ENCODE results near the gene HAND2. TPM values are rescaled to one million over a fixed set of nuclear protein-coding genes. Genes with fewer than 3 reads are reported as not detected.

HAND2 gene
- total RNA-seq, 1 donor from 2014 or later, result 40.3 TPM

DNA sequence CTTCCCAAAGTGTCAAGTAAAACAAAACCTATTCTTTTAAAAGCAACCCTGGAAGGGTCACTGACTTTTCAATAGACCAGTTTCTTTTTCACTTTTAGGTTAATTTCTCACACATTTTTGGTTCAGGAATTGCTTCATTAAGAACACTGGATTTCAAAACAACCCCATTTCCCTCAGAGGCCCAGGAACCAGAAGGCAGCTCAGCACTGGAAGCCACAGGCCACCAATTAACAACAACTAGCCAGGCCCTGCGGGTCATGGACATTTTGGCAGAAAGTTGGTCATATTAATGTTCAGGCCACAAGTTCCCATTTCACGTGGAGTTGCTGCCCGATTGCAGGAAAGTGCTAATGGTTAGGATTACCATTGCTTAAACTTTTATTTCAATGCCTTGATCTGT lies 39.8 kb downstream of the HAND2 start:
- Mint-ChIP-seq H3K9me3 (no peaks in the 10 kb centered on the region), H3K27ac (no peak overlapping the region), H3K4me1 (ENCODE audit: unreplicated experiment) (peaks cover 5% of the 10 kb centered on the region), H3K27me3 (peaks cover 25% of the 10 kb centered on the region), H3K36me3 (no peaks in the 10 kb centered on the region), H3K4me3 (no peak overlapping the region)
- TF ChIP-seq, protein P1, sequence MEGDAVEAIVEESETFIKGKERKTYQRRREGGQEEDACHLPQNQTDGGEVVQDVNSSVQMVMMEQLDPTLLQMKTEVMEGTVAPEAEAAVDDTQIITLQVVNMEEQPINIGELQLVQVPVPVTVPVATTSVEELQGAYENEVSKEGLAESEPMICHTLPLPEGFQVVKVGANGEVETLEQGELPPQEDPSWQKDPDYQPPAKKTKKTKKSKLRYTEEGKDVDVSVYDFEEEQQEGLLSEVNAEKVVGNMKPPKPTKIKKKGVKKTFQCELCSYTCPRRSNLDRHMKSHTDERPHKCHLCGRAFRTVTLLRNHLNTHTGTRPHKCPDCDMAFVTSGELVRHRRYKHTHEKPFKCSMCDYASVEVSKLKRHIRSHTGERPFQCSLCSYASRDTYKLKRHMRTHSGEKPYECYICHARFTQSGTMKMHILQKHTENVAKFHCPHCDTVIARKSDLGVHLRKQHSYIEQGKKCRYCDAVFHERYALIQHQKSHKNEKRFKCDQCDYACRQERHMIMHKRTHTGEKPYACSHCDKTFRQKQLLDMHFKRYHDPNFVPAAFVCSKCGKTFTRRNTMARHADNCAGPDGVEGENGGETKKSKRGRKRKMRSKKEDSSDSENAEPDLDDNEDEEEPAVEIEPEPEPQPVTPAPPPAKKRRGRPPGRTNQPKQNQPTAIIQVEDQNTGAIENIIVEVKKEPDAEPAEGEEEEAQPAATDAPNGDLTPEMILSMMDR (conservative IDR thresholded peaks at IDR 0.05), result no peak
- no peak for DNase-seq (ENCODE audit: extremely low spot score, unreplicated experiment)

DNA sequence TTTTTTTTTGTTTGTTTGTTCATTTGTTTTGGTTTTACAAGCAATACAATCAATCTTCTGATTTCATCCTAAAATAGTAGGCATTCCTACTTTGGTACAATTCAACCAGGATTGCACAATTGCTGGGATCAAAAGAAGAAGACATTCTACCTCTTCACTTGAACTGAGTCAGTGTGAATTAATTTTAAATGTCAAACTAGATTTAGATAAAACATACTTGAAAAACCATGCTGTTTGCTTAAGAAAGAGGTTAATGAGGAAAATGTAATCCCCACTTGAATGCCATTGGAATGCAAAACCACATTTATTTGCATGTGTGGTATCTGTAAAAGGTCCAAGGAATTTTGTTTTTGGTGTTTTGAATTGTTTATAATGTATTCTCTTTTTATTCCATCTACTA lies 40.5 kb downstream of the HAND2 start:
- TF ChIP-seq, protein P1 (conservative IDR thresholded peaks at IDR 0.05), result no peak
- Mint-ChIP-seq H3K36me3 (no peaks in the 10 kb centered on the region), H3K27ac (no peak overlapping the region), H3K27me3 (peaks cover 21% of the 10 kb centered on the region), H3K9me3 (no peaks in the 10 kb centered on the region), H3K4me1 (ENCODE audit: unreplicated experiment) (peaks cover 5% of the 10 kb centered on the region), H3K4me3 (no peak overlapping the region)
- no peak for DNase-seq (ENCODE audit: extremely low spot score, unreplicated experiment)

DNA sequence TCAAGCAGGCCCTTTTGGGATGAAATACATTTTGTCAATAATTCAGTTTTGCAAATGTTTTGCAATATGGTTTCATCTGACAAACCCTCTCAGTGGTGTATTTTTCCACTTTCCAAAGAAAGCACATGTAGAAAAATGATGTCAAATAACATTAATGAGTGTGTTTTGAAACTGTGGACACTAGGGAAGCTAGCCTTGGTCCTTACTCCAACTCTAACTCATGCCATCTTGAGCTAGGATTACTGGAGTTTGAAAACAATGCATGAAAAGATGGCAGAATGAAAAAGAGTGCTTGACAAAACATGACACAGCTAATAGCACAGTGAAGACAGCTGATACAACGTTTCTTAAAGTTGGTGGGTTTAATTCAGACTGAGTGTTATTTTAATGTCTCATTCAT lies 41.4 kb downstream of the HAND2 start:
- Mint-ChIP-seq H3K4me3 (no peak overlapping the region), H3K4me1 (ENCODE audit: unreplicated experiment) (peaks cover 5% of the 10 kb centered on the region), H3K36me3 (no peaks in the 10 kb centered on the region), H3K9me3 (no peaks in the 10 kb centered on the region), H3K27me3 (peaks cover 12% of the 10 kb centered on the region), H3K27ac (no peak overlapping the region)
- TF ChIP-seq, protein P1 (conservative IDR thresholded peaks at IDR 0.05), result no peak
- DNase-seq (ENCODE audit: extremely low spot score, unreplicated experiment), result no peak

DNA sequence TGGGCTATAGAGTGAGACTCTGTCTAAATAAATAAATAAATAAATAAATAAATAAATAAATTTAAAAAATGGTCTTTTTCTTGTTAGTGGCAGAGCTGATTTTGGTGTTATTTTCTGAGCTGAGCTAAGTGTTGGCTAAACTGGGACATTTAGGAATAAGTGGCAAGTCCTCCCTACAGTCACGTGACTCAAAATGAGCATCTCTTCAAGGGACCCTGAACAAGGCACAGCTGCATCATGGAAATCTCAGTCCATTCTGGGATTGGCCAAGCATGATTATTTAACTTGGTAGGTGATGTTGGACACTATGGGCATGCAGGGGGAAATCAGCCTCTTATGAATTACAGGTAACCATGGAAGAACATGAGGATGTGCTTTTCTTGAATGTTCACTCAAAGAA lies 42.0 kb downstream of the HAND2 start:
- peaks cover 5% of the 10 kb centered on the region for H3K4me1 Mint-ChIP-seq (ENCODE audit: unreplicated experiment)
- peaks cover 8% of the 10 kb centered on the region for H3K27me3 Mint-ChIP-seq
- DNase-seq (ENCODE audit: extremely low spot score, unreplicated experiment), result no peak
- H3K9me3 Mint-ChIP-seq, result no peaks in the 10 kb centered on the region
- H3K36me3 Mint-ChIP-seq, result no peaks in the 10 kb centered on the region
- TF ChIP-seq, protein P1 (conservative IDR thresholded peaks at IDR 0.05), result no peak
- H3K4me3 Mint-ChIP-seq, result no peak overlapping the region
- H3K27ac Mint-ChIP-seq, result no peak overlapping the region

DNA sequence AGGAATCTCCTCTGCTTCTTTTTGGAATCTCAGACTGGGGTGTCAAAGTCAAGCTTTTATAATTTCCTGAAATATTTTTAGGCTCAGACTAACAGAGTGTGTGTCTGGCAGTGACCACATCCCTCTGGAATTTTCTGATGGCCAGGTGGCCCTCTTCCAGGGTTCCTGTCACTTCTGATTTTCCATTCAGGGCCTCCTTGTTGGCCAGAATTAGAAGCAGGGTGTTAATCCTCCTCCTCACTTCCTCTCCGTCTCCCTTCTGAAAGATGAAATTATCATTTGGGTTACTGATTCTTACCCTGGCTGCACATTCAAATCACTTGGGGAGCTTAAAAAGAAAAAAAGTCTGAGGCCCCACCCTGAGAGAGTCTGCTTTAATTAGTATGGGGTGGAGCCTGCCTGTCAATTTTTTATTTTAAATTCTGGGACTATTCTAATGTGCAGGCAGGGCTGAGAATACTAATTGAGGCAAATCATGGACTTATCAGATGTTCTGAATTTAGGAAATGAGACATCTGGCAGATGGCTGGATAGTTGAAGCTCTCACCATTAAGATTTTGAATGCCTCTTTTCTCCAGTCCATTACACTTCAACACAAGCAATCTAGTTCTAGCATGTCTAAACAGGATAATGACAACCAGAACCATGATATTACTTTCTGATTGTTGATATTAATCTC lies 43.2 kb downstream of the HAND2 start:
- Mint-ChIP-seq H3K4me3 (no peak overlapping the region), H3K27me3 (no peaks in the 10 kb centered on the region), H3K9me3 (no peaks in the 10 kb centered on the region), H3K4me1 (ENCODE audit: unreplicated experiment) (peaks cover 5% of the 10 kb centered on the region), H3K27ac (no peak overlapping the region), H3K36me3 (no peaks in the 10 kb centered on the region)
- TF ChIP-seq, protein P1 (conservative IDR thresholded peaks at IDR 0.05), result no peak
- no peak for DNase-seq (ENCODE audit: extremely low spot score, unreplicated experiment)

Measured in type B pancreatic cell (in vitro differentiated cells).